ENCODE measurements around the gene OLA1.

Gene OLA1

DNA sequence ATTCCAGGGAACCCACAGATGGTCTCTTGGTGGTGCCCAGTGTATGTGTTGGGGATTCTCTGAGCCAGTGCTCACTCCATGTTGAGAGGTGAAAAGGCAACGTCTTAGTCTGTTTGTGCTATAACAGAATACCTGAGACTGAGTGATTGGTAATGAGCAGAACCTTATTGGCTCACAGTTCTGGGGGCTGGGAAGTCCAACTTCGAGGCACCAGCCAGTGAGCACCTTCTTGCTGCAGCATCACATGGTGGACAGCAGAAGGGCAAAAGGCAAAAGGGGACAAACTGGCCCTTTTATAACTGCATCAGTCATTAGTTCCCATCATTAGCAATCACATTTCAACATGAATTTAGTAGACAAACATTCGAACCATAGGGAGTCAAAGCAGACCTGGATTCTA lies 202.2 kb downstream of the OLA1 start:
- TF ChIP-seq, protein P1, sequence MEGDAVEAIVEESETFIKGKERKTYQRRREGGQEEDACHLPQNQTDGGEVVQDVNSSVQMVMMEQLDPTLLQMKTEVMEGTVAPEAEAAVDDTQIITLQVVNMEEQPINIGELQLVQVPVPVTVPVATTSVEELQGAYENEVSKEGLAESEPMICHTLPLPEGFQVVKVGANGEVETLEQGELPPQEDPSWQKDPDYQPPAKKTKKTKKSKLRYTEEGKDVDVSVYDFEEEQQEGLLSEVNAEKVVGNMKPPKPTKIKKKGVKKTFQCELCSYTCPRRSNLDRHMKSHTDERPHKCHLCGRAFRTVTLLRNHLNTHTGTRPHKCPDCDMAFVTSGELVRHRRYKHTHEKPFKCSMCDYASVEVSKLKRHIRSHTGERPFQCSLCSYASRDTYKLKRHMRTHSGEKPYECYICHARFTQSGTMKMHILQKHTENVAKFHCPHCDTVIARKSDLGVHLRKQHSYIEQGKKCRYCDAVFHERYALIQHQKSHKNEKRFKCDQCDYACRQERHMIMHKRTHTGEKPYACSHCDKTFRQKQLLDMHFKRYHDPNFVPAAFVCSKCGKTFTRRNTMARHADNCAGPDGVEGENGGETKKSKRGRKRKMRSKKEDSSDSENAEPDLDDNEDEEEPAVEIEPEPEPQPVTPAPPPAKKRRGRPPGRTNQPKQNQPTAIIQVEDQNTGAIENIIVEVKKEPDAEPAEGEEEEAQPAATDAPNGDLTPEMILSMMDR (IDR thresholded peaks at IDR 0.05), result no peak

DNA sequence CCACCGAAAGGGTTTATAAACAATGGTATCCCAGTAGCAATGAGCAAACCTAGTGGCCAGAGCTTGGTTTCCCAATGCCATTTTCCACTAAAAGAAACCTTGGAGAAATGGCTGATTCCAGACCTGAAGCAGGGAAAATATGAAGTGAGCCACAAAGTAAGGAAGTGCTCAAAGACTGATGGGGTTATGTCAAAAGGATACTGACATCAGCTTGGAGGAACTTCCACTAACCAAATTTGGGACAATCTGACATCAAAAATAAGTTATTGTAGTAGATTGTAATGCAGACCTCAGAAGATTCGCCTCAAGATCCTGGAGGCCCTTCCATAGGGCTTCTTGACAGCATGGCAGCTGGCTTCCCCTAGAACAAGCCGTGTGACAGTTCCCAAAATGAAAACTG lies 203.8 kb downstream of the OLA1 start:
- TF ChIP-seq, protein P1 (IDR thresholded peaks at IDR 0.05), result no peak

DNA sequence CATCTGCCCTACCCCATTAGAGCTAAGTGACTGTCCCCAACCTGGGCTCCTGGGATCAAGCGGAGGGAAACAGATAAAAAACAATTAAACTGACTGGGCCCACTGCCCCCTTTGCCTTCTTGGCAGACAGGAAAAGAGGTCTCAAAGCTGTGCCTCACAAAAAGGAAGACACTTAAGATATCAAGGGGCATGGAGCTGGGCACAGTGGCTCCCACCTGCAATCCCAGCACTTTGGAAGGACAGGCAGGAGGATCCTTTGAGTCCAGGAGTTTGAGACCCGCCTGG lies 208.0 kb downstream of the OLA1 start:
- TF ChIP-seq, protein P1 (IDR thresholded peaks at IDR 0.05), result no peak

DNA sequence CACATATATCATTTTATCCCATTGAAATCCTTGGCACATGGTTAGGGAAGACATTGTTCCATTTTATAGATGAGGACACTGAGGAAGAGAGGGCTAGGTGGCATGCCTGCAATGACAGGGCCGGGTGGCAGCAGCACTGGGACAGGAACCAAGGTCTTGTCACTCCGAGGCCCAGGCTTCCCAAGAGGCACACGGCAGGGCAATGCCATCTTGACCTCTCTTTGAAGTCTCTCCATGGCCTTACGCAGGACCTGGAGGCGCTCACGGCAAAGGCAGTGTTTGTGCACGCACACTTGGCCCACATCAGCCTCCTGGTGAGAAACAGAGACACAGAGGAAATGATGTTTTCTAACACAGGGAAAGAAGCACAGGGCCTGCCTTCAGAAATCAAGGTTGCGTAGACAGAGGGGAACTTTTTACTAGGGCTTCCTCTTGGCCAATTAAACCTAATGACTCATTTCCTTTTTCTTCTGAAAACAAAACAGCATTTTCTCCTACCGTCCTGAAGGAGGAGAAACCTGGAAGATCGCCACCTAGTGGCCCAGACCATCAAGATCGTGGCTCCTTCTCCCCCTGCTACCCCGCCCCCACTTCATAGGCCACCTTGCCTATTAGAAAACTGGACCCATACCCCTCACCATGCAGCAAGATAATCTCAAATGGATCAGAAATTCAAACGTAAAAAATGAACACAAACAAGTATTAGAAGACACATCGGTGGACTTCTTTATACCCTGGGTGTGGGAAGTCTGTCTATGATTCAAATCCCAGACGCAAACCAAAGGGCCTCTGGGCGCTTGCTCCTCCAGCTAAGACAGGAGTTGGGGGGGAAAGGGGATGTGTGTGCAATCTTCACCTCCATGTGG lies 208.5 kb downstream of the OLA1 start:
- TF ChIP-seq, protein P1 (IDR thresholded peaks at IDR 0.05), result peak; percentile 63; the same call in 1 of the 2 replicates

DNA sequence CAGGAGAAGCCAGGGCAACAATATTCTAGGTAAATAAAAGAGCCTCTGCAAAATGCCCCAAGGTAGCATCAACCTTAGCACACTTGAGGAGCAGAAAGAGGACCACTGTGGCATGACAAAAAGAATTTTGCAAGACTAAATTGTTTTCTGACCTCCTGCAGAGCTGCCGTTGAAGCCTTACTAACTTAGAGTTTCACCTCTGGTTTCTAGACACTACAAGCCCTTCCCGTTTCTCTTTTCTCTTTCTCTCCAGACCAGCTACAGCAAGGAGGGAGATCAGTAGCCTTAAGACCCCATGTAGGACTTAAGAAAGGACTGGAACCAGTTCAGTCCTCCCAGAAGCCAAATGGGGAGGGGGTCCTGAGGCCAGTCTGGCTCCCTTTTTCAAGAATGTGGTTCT lies 209.9 kb downstream of the OLA1 start:
- TF ChIP-seq, protein P1 (IDR thresholded peaks at IDR 0.05), result no peak

DNA sequence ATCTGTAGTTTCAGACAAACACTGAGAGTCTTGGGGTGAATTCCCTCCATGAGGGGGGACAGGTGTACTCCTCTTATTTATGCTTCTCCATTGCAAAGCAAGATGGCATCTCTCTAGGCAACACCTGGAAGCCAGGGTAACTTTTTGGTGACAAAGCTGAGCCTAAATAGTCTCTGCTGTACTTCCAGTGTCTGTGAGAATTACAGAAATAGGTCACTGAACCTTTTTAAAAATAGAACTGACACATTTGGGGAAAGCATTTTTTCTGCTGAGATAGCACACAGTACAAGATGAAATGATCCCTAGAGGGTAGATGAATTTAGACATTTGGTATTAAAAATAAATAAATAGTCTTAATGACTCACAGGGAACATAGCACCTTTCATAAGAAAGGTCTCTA lies 211.5 kb downstream of the OLA1 start:
- TF ChIP-seq, protein P1 (IDR thresholded peaks at IDR 0.05), result no peak

DNA sequence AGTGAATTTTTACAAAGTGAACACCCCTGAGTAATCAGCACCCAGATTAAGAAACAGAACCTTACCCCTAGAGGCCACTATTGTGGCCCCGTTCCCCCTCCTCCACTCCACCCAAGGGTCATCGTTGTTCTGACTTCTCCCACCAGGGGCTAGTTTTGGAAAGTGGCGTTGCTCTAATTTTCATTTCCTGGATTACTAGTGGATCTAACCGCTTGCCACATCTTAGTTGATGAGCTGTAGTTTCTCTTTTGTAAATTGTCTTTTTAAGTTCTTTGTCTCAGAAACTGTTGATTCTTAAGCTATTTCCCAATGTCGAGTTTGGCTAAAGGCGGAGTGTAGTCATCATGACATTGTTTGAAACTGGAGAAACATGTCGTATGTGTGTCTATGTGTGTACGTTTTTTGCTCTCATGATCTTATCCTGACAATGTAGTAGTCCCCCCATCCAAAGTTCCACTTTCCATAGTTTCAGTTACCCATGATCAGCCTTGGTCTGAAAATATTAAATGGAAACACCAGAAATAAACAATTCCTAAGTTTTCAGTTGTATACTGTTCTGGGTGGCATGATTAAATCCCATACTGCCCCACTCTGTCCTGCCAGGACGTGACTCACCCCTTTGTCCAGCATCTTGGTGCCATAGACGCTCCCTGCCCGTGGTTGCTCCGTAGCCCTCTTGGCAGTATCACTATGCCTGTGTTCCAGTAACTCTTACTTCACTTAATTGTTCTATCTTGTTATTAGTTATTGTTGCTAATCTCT lies 212.2 kb downstream of the OLA1 start:
- TF ChIP-seq, protein P1 (IDR thresholded peaks at IDR 0.05), result no peak
